GM21526 (cell line): ENCODE data around the gene MFSD12.
"Not testable (repeated sequence)": the region's sequence is repeated elsewhere in the genome, so short reads cannot be mapped to it uniquely, and the experiment has no call there.

ENCODE experiments used
- ATAC-seq: cut with Tn5 transposase; IDR thresholded peaks from one replicate; pipeline ENCODE4 v1.9.1; 2021; ENCODE audit warnings: moderate library complexity; ENCODE audit not compliant: unreplicated experiment, low FRiP score

Gene MFSD12

GRCh38 chr19:3538965-3539755, 18.2 kb downstream of the MFSD12 start, which contains the start of gene TEKTIP1:
Gene TEKTIP1 (plus strand): TSS chr19:3539174. CDS start chr19:3539178, 4 bp downstream.
- ATAC-seq, result no peak

GRCh38 chr19:3538258-3538929, 19.0 kb downstream of the MFSD12 start:
- no peak for ATAC-seq

GRCh38 chr19:3537438-3538240, 19.7 kb downstream of the MFSD12 start:
- no peak for ATAC-seq

- no peak for ATAC-seq
Measured at GRCh38 chr19:3537101-3537437, 20.3 kb downstream of the MFSD12 start.

- ATAC-seq, result no peak
Measured at GRCh38 chr19:3536429-3537100, 20.8 kb downstream of the MFSD12 start.

DNA sequence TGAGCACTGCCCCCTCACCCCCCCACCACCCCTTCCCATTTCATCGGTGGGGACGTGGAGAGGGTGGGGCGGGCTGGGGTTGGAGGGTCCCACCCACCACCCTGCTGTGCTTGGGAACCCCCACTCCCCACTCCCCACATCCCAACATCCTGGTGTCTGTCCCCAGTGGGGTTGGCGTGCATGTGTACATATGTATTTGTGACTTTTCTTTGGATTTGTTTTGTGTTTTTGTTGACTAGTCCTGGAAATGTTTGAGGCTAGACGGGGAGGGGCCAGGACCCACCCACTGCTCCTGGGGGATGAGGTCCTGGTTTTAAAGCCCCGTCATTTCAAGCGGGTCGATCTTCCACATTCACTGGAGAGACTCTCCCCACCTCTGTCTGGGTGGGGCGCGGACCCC, 21.4 kb downstream of the MFSD12 start:
- ATAC-seq, result no peak

DNA sequence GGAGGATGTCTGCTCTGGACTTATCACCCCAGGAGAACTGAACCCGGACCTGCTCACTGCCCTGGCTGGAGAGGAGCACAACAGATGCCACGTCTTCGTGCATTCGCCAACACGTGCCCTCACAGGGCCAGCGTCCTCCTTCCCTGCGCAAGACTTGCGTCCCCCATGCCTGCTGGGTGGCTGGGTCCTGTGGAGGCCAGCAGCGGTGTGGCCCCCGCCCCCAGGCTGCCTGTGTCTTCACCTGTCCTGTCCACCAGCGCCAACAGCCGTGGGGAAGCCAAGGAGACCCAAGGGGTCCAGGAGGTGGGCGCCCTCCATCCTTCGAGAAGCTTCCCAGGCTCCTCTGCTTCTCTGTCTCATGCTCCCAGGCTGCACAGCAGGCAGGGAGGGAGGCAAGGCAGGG, 21.8 kb downstream of the MFSD12 start:
- ATAC-seq, result no peak

DNA sequence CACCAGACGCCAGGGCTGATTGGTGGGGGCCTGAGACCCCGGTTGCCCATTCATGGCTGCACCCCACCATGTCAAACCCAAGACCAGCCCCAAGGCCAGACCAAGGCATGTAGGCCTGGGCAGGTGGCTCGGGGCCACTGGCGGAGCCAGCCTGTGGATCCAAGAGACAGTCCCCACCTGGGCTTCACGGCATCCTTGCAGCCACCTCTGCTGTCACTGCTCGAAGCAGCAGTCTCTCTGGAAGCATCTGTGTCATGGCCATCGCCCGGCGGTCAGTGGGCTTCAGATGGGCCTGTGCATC, 22.2 kb downstream of the MFSD12 start:
- no peak for ATAC-seq

GRCh38 chr19:3534375-3535234, 22.8 kb downstream of the MFSD12 start:
- no peak for ATAC-seq

DNA sequence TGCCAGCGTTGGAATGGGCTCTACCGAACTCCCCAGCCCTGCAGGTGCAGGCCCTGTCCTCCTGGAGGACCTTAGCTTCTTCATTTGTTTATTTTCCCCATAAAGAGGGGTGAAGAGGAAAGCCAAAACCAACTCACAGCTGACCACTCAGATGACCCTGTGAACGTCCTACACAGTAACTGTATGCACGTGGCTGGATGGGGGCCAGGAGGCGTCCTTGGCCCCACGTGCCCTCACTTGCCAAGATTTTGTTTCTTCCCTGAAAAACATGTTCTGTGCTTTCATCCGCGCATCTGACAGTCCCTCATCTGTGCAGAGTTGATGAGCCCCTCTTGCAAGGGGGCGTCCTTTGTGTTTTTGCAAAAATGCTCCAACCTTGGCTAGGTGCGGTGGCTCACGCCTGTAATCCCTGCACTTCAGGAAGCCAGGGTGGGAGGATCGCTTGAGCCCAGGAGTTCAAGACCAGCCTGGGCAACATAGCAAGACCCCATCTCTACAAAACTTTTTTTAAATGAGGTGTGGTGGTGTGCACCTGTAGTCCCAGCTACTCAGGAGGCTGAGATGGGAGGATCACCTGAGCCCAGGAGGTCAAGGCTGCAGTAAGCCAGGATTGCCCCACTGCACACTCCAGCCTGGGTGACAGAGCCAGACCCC, 23.7 kb downstream of the MFSD12 start:
- ATAC-seq, result no peak

DNA sequence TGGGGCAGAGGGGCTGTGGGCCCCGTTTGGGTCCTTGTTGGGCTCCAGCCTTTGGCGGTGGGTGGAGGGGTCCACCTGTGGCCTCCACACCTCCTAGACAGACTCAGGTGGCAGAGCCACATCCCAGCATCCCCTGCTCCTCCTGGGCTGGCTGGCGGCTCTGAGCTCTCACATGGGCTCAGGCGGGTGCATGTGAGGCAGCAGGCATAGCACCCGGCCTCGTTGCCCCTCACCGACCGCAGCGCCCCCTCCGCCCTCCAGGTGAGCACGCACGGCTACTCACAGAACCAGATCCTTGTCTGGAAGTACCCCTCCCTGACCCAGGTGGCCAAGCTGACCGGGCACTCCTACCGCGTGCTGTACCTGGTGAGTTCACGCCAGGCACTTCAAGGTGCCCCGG, 24.4 kb downstream of the MFSD12 start:
- ATAC-seq, result no peak

DNA sequence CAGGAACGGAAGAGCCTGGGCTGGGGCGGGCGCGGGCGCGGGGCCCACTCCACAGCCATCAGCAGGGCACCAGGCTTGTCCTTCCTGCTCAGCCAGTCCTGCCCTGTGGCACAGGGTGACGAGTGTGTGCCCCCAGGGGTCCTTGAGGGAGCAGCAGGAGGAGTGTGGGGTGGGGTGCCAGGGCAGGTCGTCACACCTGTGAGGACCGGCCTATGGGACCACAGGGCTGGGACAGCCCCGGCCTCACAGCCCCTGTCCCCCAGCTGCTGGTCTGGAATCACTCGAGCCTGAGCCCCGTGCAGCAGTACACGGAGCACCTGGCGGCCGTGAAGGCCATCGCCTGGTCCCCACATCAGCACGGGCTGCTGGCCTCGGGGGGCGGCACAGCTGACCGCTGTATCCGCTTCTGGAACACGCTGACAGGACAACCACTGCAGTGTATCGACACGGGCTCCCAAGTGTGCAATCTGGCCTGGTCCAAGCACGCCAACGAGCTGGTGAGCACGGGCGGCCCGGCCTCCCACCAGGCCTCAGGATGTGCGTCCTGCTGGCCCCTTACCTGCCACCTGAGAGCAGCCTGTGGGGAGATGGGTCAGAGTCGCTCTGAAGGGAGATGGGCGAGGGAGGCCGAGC, 25.1 kb downstream of the MFSD12 start:
- no peak for ATAC-seq

- no peak for ATAC-seq
Measured at GRCh38 chr19:3531716-3532115, 25.7 kb downstream of the MFSD12 start.

DNA sequence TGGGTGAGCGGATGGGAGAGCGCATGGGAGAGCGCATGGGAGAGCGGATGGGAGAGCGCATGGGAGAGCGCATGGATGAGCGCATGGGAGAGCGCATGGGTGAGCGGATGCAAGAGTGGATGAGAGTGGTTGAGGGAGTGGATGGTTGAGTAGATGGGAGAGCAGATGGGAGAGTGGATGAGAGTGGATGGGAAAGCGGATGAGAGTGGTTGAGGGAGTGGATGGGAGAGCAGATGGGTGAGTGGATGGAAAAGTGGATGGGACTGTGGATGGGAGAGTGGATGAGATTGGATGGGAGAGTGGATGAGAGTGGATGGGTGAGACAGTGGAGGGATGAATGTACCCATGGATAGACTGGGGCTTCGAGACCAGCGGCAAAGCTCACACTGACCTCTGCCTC, 27.0 kb downstream of the MFSD12 start:
- no peak for ATAC-seq

GRCh38 chr19:3529299-3529698, 28.1 kb downstream of the MFSD12 start:
- ATAC-seq, result not testable (repeated sequence)

GRCh38 chr19:3528539-3529211, 28.7 kb downstream of the MFSD12 start:
- ATAC-seq, result no peak

GRCh38 chr19:3528080-3528479, 29.3 kb downstream of the MFSD12 start:
- ATAC-seq, result no peak

GRCh38 chr19:3527238-3527910, 30.0 kb downstream of the MFSD12 start:
- ATAC-seq, result no peak
